H9 (cell line): ENCODE data around the gene SPPL3. TPM values are rescaled to one million over a fixed set of nuclear protein-coding genes. Genes with fewer than 3 reads are reported as not detected.

Experiments
- DNase-seq: peaks from one replicate; pipeline ENCODE4 v3.0.0-alpha.2; 2017
- H2AFZ ChIP-seq: one replicate; pipeline ENCODE4 v1.6.1; 2013; ENCODE audit warnings: mild to moderate bottlenecking, low read length, control low read depth, moderate library complexity
- H2AK5ac ChIP-seq: 2 replicates; pipeline ENCODE4 v1.6.1; 2013; ENCODE audit warnings: low read length, control low read depth, mixed read lengths; ENCODE audit not compliant: insufficient read length
- H2BK120ac ChIP-seq: one replicate; pipeline ENCODE4 v1.6.1; 2013; ENCODE audit warnings: low read depth, mild to moderate bottlenecking, low read length, control low read depth, inconsistent platforms; ENCODE audit not compliant: poor library complexity, severe bottlenecking
- H2BK12ac ChIP-seq: 2 replicates; pipeline ENCODE4 v1.6.1; 2013; ENCODE audit warnings: low read length, control low read depth, mixed read lengths, low read depth; ENCODE audit not compliant: insufficient read length
- H2BK15ac ChIP-seq: 2 replicates; pipeline ENCODE4 v1.6.1; 2013; ENCODE audit warnings: low read depth, low read length, control low read depth
- H2BK20ac ChIP-seq: one replicate; pipeline ENCODE4 v1.6.1; 2013; ENCODE audit warnings: low read depth, mild to moderate bottlenecking, low read length, control low read depth, inconsistent platforms; ENCODE audit not compliant: poor library complexity, severe bottlenecking
- H2BK5ac ChIP-seq: 2 replicates; pipeline ENCODE4 v1.6.1; 2013; ENCODE audit warnings: low read length, control low read depth, mixed read lengths; ENCODE audit not compliant: insufficient read length
- H3K14ac ChIP-seq: 2 replicates; pipeline ENCODE4 v1.6.1; 2013; ENCODE audit warnings: low read length, control low read depth; ENCODE audit not compliant: insufficient read depth
- H3K18ac ChIP-seq: 2 replicates; pipeline ENCODE4 v1.6.1; 2013; ENCODE audit warnings: low read depth, mild to moderate bottlenecking, mixed read lengths, low read length, control low read depth; ENCODE audit not compliant: insufficient read length
- H3K23ac ChIP-seq: 2 replicates; pipeline ENCODE4 v1.6.1; 2013; ENCODE audit warnings: low read length, control low read depth, mixed read lengths, low read depth; ENCODE audit not compliant: insufficient read length
- H3K23me2 ChIP-seq: 2 replicates; pipeline ENCODE4 v1.6.1; 2013; ENCODE audit warnings: low read depth, mild to moderate bottlenecking, mixed read lengths, low read length, control low read depth; ENCODE audit not compliant: insufficient read length, poor library complexity, severe bottlenecking
- H3K27ac ChIP-seq: 2 replicates; pipeline ENCODE4 v1.5.1; 2013; ENCODE audit warnings: low read length, control low read depth, mixed read lengths, low read depth; ENCODE audit not compliant: insufficient read length
- H3K27me3 ChIP-seq: 2 replicates; pipeline ENCODE4 v1.6.1; 2013; ENCODE audit warnings: low read length, control low read depth, inconsistent platforms; ENCODE audit not compliant: insufficient read depth
- H3K4ac ChIP-seq: 2 replicates; pipeline ENCODE4 v1.6.1; 2013; ENCODE audit warnings: low read depth, mild to moderate bottlenecking, control low read depth, inconsistent platforms, low read length, moderate library complexity
- H3K4me1 ChIP-seq: 2 replicates; pipeline ENCODE4 v1.6.1; 2013; ENCODE audit warnings: low read length, control low read depth, inconsistent platforms; ENCODE audit not compliant: insufficient read depth
- H3K4me2 ChIP-seq: 2 replicates; pipeline ENCODE4 v1.6.1; 2013; ENCODE audit warnings: low read length, control low read depth, mixed read lengths; ENCODE audit not compliant: insufficient read length, insufficient read depth
- H3K56ac ChIP-seq: 2 replicates; pipeline ENCODE4 v1.6.1; 2013; ENCODE audit warnings: low read depth, mild to moderate bottlenecking, mixed read lengths, low read length, control low read depth; ENCODE audit not compliant: insufficient read length
- H3K79me1 ChIP-seq: 2 replicates; pipeline ENCODE4 v1.6.1; 2013; ENCODE audit warnings: low read depth, mild to moderate bottlenecking, moderate library complexity, low read length, control low read depth, inconsistent platforms; ENCODE audit not compliant: insufficient read depth, poor library complexity, severe bottlenecking
- H3K79me2 ChIP-seq: 2 replicates; pipeline ENCODE4 v1.6.1; 2013; ENCODE audit warnings: low read length, control low read depth, inconsistent platforms; ENCODE audit not compliant: insufficient read depth
- H3K9ac ChIP-seq: 2 replicates; pipeline ENCODE4 v1.6.1; 2013; ENCODE audit warnings: low read length, control low read depth, mixed read lengths; ENCODE audit not compliant: insufficient read length; ENCODE audit errors: extremely low read depth
- H3K9me3 ChIP-seq: one replicate; pipeline ENCODE4 v1.6.1; 2013; ENCODE audit warnings: low read depth, low read length, inconsistent platforms; ENCODE audit not compliant: control insufficient read depth
- H3T11ph ChIP-seq: one replicate; pipeline ENCODE4 v1.6.1; 2013; ENCODE audit warnings: mild to moderate bottlenecking, low read length, control low read depth, inconsistent platforms
- H4K20me1 ChIP-seq: one replicate; pipeline ENCODE4 v1.6.1; 2013; ENCODE audit not compliant: control insufficient read depth, insufficient read length, insufficient read depth
- H4K5ac ChIP-seq: 2 replicates; pipeline ENCODE4 v1.6.1; 2013; ENCODE audit warnings: low read depth, mild to moderate bottlenecking, mixed read lengths, low read length, control low read depth; ENCODE audit not compliant: insufficient read length
- H4K8ac ChIP-seq: replicated peaks from 2 replicates; pipeline ENCODE4 v1.6.1; 2013; ENCODE audit warnings: low read length, control low read depth, mixed read lengths, low read depth; ENCODE audit not compliant: insufficient read length
- H4K91ac ChIP-seq: 2 replicates; pipeline ENCODE4 v1.6.1; 2013; ENCODE audit warnings: low read depth, mild to moderate bottlenecking, moderate library complexity, mixed read lengths, low read length, control low read depth; ENCODE audit not compliant: insufficient read length
- H3K27ac Mint-ChIP-seq, 3 experiments: 2 replicates in 2 of 3; 3 replicates in 1 of 3; pipeline ENCODE4 v1.8.0; 2020 to 2021; ENCODE audit warnings: mixed read lengths in 3 of 3, mild to moderate bottlenecking in 1 of 3, moderate library complexity in 1 of 3
- H3K27me3 Mint-ChIP-seq: 2 replicates; pipeline ENCODE4 v1.8.0; 2021; ENCODE audit warnings: low read depth, mild to moderate bottlenecking, moderate library complexity, mixed read lengths
- H3K36me3 Mint-ChIP-seq, 3 experiments: 2 replicates in 2 of 3; 3 replicates in 1 of 3; pipeline ENCODE4 v1.8.0; 2020 to 2021; ENCODE audit warnings: low read depth in 3 of 3, mixed read lengths in 3 of 3; ENCODE audit not compliant: insufficient read depth in 1 of 3
- H3K4me1 Mint-ChIP-seq, 2 experiments: 2 replicates each; pipeline ENCODE4 v1.8.0; 2020; ENCODE audit warnings: mixed read lengths in 2 of 2
- H3K4me3 Mint-ChIP-seq, 2 experiments: 2 replicates in 1 of 2; 3 replicates in 1 of 2; pipeline ENCODE4 v1.8.0; 2020 to 2021; ENCODE audit warnings: mild to moderate bottlenecking in 2 of 2, mixed read lengths in 2 of 2, moderate library complexity in 1 of 2
- H3K9me3 Mint-ChIP-seq, 2 experiments: 2 replicates in 1 of 2; 3 replicates in 1 of 2; pipeline ENCODE4 v1.8.0; 2020; ENCODE audit warnings: mild to moderate bottlenecking in 2 of 2, mixed read lengths in 2 of 2, moderate library complexity in 1 of 2
- CTCF ChIP-seq: fragments of 200-600 bp; sonication (generic); conservative IDR thresholded peaks from 3 replicates; pipeline ENCODE4 v1.8.0; 2021; ENCODE audit warnings: antibody characterized with exemption, mild to moderate bottlenecking
- WGBS: extraction: QIAGEN DNeasy Blood & Tissue Kit; methylation state at CpG from one replicate; pipeline ENCODE4 v1.1.7; 2013; ENCODE audit warnings: missing lambda C conversion rate, low lambda C conversion rate, mixed read lengths; ENCODE audit not compliant: insufficient read length; ENCODE audit errors: extremely low coverage; 5-methylcytosine and 5-hydroxymethylcytosine counted together
- total RNA-seq: library from RNA; stranded (reverse); gene quantifications from 2 replicates; pipeline ENCODE4 v1.2.1, GENCODE V29; 2021

SPPL3 gene
- total RNA-seq, 1 experiment from 2014 or later = 46.3 TPM

- H4K91ac ChIP-seq = no peak overlapping the region
- H2BK20ac ChIP-seq = no peak overlapping the region
- no peaks in the 10 kb centered on the region for H3K9me3 ChIP-seq
- no peaks in the 10 kb centered on the region for H3K27me3 ChIP-seq
- no peaks in the 10 kb centered on the region for H3K4me1 ChIP-seq
- no peak overlapping the region for H3K4ac ChIP-seq
- H3K79me1 ChIP-seq = peaks cover 7% of the 10 kb centered on the region
- Mint-ChIP-seq H3K27ac (no peak overlapping the region; a peak in 1 of 7 replicates), H3K4me3 (no peak overlapping the region), H3K4me1 (peaks cover 4 to 8% of the 10 kb centered on the region in 2 experiments; a peak in 3 of 4 replicates), H3K9me3 (no peaks in the 10 kb centered on the region), H3K27me3 (no peaks in the 10 kb centered on the region), H3K36me3 (no peaks in the 10 kb centered on the region)
- no peak for TF ChIP-seq CTCF
- H4K8ac ChIP-seq = no peak overlapping the region
- H2BK12ac ChIP-seq = no peak overlapping the region
- H3K4me2 ChIP-seq = no peak overlapping the region
- no peak overlapping the region for H2BK5ac ChIP-seq
- H3K18ac ChIP-seq = no peak overlapping the region
- H3T11ph ChIP-seq = no peak overlapping the region
- no peak overlapping the region for H3K27ac ChIP-seq
- H3K23ac ChIP-seq = no peak overlapping the region
- no CpG with 5 or more reads among the region's 3 CpGs for WGBS
- H3K9ac ChIP-seq = no peak overlapping the region
- peaks cover 4% of the 10 kb centered on the region; the same call in 1 of the 2 replicates for H3K79me2 ChIP-seq
- H3K14ac ChIP-seq = no peak overlapping the region
- no peak overlapping the region for H2AFZ ChIP-seq
- H2BK120ac ChIP-seq = no peak overlapping the region
- no peaks in the 10 kb centered on the region for H3K23me2 ChIP-seq
- DNase-seq = no peak
- H4K20me1 ChIP-seq = no peaks in the 10 kb centered on the region
- H2AK5ac ChIP-seq = no peak overlapping the region
- no peak overlapping the region for H2BK15ac ChIP-seq
- no peak overlapping the region for H4K5ac ChIP-seq
- H3K56ac ChIP-seq = no peak overlapping the region
These were observed 24.3 kb downstream of the SPPL3 start for GRCh38 chr12:120879718-120880300.
